Fibroblast of peridontal ligament (primary cell): Measurements from ENCODE around the gene EMC6.

ENCODE experiments used
- DNase-seq: peaks from one replicate; pipeline ENCODE4 v3.0.0-alpha.2; 2010; ENCODE audit errors: extremely low read depth

Gene EMC6

GRCh38 chr17:3708366-3708765 is 39.8 kb downstream of the EMC6 start:
- DNase-seq, result no peak

DNA sequence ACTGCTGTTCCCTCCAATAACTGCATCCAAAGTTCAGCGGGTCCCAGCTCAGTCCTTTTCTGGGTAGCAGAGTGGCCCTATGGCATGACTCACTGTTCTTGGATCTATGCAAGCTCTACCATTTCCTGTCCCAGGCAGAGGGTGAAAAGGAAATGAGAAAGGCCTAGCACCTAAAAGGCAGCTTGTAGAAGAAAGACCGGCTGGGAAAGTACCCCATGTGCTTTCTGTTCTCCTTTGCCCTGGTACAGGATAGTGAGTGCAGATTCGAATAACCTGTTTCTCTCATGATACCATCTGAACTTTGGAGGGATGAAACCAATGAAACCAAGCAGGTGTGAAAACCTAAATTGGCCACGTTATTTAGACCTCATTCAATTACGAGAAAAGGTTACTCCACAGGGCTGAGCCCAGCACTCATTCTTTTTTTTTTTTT is 42.4 kb downstream of the EMC6 start:
- DNase-seq, result no peak

DNA sequence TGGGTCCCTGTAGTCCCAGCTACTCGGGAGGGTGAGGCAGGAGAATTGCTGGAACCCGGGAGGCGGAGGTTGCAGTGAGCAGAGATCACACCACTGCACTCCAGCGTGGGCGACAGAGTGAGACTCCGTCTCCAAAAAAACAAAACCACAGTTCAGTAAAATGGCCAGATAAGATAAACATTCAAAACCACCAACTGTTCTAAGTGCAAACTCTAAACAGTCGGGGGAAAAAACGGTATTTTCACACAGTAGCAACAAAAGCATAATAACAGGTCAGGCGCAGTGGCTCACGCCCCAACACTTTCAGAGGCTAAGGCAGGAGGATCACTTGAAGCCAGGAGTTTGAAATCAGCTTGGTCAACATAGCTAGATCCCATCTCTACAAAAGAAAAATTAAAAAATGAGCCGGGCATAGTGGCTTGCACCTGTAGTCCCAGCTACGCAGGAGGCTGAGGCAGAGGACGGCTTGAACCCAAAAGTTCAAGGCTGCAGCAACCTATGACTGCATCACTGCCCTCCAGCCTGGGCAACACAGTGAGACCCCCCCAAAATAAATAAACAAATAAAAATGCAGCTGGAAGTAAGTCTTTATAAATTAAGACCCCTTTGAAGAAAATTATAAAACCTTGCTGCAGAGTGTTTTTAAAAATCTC is 44.3 kb downstream of the EMC6 start:
- no peak for DNase-seq

DNA sequence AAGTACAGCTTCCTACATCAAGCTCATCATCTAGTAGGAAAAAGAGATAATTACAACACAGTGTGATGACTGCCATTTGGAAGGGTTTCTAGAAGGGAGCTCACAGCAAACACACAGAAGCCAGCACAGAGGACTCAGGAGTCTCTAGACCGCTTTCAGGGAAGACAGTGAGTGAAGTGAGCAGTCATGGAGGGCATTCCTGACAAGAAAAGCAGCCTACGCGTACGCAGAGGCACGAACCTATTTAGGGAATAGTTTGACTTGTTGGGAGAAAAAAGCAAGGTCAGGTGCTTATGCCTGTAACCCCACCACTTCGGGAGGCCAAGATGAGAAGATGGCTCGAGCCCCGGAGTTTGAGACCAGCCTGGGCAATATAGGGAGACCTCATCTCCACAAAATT is 46.7 kb downstream of the EMC6 start:
- no peak for DNase-seq

DNA sequence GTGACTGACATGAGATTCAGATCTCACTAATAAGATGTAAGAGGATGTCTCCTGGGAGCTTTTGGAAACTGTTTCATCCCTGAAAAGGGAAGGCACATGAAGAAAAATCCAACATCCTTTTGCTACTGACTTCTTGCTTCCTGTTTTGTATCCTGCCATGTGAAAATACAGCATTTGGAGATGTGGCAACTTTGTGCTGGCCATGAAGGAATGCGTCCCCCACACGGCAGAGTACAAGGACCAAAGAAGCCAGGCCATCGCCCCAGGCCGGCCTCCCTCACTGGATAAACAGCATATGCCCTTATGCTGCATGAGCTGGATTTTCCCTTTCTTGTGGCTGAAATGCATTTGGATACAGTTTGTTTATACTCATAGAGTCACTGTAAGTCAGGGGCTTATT is 49.6 kb downstream of the EMC6 start:
- no peak for DNase-seq

- DNase-seq, result no peak
Observed at GRCh38 chr17:3719265-3719664, 50.7 kb downstream of the EMC6 start.
